Loucy (cell line): Measurements from ENCODE around the gene RAB31.

Experiments
- H2AFZ ChIP-seq: fragments of 200-600 bp; sonication (generic); 2 replicates; pipeline ENCODE4 v1.6.0; 2016; ENCODE audit warnings: antibody characterized with exemption, mild to moderate bottlenecking, low read length, moderate library complexity
- H3F3A ChIP-seq: fragments of 200-600 bp; 2 replicates; pipeline ENCODE4 v1.6.0; 2016; ENCODE audit warnings: antibody characterized with exemption, low read depth, mild to moderate bottlenecking
- H3K27me3 ChIP-seq: fragments of 200-600 bp; sonication (generic); 2 replicates; pipeline ENCODE4 v1.6.1; 2014; ENCODE audit warnings: low read length, mild to moderate bottlenecking; ENCODE audit not compliant: insufficient read depth, poor library complexity, severe bottlenecking
- H3K36me3 ChIP-seq: fragments of 200-600 bp; sonication (generic); 2 replicates; pipeline ENCODE4 v1.6.1; 2016; ENCODE audit warnings: low read length; ENCODE audit not compliant: insufficient read depth
- H3K4me1 ChIP-seq: fragments of 200-600 bp; sonication (generic); 2 replicates; pipeline ENCODE4 v1.5.1; 2014; ENCODE audit warnings: low read length, mild to moderate bottlenecking; ENCODE audit not compliant: insufficient read depth, poor library complexity, severe bottlenecking
- H3K4me2 ChIP-seq: fragments of 200-600 bp; sonication (generic); 2 replicates; pipeline ENCODE4 v1.6.0; 2014; ENCODE audit warnings: antibody characterized with exemption, low read length, low read depth, mild to moderate bottlenecking; ENCODE audit not compliant: poor library complexity, severe bottlenecking
- H3K4me3 ChIP-seq: fragments of 200-600 bp; sonication (generic); 2 replicates; pipeline ENCODE4 v1.5.1; 2014; ENCODE audit warnings: low read length, mild to moderate bottlenecking, mixed read lengths; ENCODE audit not compliant: poor library complexity, severe bottlenecking
- H3K79me2 ChIP-seq: fragments of 200-600 bp; sonication (generic); 2 replicates; pipeline ENCODE4 v1.6.1; 2014; ENCODE audit warnings: low read length; ENCODE audit not compliant: insufficient read depth
- H3K9ac ChIP-seq: fragments of 200-600 bp; sonication (generic); 2 replicates; pipeline ENCODE4 v1.6.0; 2014; ENCODE audit warnings: mild to moderate bottlenecking, low read depth, low read length, moderate library complexity; ENCODE audit not compliant: poor library complexity, severe bottlenecking
- H3K9me2 ChIP-seq: fragments of 200-600 bp; sonication (generic); replicated peaks from 2 replicates; pipeline ENCODE4 v1.6.1; 2016; ENCODE audit warnings: low read depth, low read length, mixed read lengths
- H3K9me3 ChIP-seq: fragments of 200-600 bp; sonication (generic); 2 replicates; pipeline ENCODE4 v1.6.1; 2014; ENCODE audit warnings: mild to moderate bottlenecking, antibody characterized with exemption, low read length, low read depth; ENCODE audit not compliant: insufficient read depth
- H4K20me1 ChIP-seq: fragments of 200-600 bp; sonication (generic); 2 replicates; pipeline ENCODE4 v1.6.0; 2014; ENCODE audit warnings: antibody characterized with exemption, low read length, mild to moderate bottlenecking; ENCODE audit not compliant: insufficient read depth, poor library complexity, severe bottlenecking
- CTCF ChIP-seq: fragments of 200-600 bp; sonication (generic); conservative IDR thresholded peaks from 2 replicates; pipeline ENCODE4 v1.5.1; 2014; ENCODE audit warnings: mild to moderate bottlenecking, antibody characterized with exemption, low read length
- EZH2phosphoT487 ChIP-seq: fragments of 200-600 bp; IDR thresholded peaks from 2 replicates; pipeline ENCODE4 v1.6.1; 2018; ENCODE audit warnings: antibody characterized with exemption, mild to moderate bottlenecking, moderate library complexity, borderline replicate concordance

Gene RAB31

GRCh38 chr18:9808295-9809241 is 100.5 kb downstream of the RAB31 start:
- H2AFZ ChIP-seq: no peak overlapping the region
- TF ChIP-seq CTCF (no peak), EZH2phosphoT487 (no peak)
- no peaks in the 10 kb centered on the region for H3F3A ChIP-seq
- no peak overlapping the region for H3K4me3 ChIP-seq
- no peaks in the 10 kb centered on the region for H3K9me3 ChIP-seq
- no peak overlapping the region for H3K9ac ChIP-seq
- no peaks in the 10 kb centered on the region for H3K79me2 ChIP-seq
- H3K36me3 ChIP-seq: no peaks in the 10 kb centered on the region
- H3K4me1 ChIP-seq: no peaks in the 10 kb centered on the region
- no peaks in the 10 kb centered on the region for H3K27me3 ChIP-seq
- H3K9me2 ChIP-seq: no peaks in the 10 kb centered on the region
- no peak overlapping the region for H3K4me2 ChIP-seq
- no peaks in the 10 kb centered on the region for H4K20me1 ChIP-seq

DNA sequence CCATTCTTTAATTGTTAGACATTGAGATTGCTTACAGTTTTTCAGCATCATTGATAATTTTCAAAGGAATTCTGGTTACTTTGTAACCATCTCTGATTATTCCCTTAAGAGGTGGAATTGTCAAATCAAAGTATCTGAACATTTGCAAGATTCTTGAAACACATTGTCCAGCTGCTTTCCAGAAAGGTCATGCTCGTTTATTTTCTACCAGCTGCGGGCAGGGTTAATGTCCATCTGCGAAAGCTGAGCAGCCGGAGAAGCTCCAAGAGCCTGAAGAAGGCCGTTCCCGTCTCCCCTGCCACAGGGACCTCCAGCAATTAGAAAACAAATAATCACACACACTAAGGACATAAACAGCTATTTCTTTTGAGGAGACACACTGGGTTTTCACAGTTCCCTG is 101.6 kb downstream of the RAB31 start:
- H3K9me2 ChIP-seq: no peaks in the 10 kb centered on the region
- no peaks in the 10 kb centered on the region for H3K36me3 ChIP-seq
- H4K20me1 ChIP-seq: no peaks in the 10 kb centered on the region
- no peaks in the 10 kb centered on the region for H3F3A ChIP-seq
- H3K27me3 ChIP-seq: no peaks in the 10 kb centered on the region
- H2AFZ ChIP-seq: no peak overlapping the region
- no peak overlapping the region for H3K4me3 ChIP-seq
- no peak overlapping the region for H3K4me2 ChIP-seq
- no peaks in the 10 kb centered on the region for H3K79me2 ChIP-seq
- H3K9ac ChIP-seq: no peak overlapping the region
- no peaks in the 10 kb centered on the region for H3K9me3 ChIP-seq
- TF ChIP-seq EZH2phosphoT487 (no peak), CTCF (no peak)
- no peaks in the 10 kb centered on the region for H3K4me1 ChIP-seq

DNA sequence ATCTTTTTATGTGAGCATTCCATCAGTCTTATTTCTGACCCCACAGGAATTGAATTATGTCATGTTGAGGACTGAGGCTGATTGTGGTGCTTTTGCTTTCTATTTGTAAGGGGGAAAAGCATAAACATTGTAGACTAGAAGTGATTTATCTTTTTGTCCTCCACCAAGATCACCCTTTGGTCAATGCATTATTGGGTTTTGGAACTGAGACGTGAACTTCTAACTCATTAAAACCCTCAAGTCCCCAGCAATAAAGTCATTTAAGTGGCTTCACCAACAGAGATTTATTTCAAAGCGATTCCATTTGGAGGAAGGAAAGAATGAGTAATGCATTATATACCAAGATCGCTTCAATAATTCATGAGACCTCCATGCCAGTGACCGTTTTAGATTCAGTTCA is 102.2 kb downstream of the RAB31 start:
- H3F3A ChIP-seq: no peaks in the 10 kb centered on the region

More for the DNA sequence above, 102.2 kb downstream of the RAB31 start:
- Histone ChIP-seq H3K79me2 (no peaks in the 10 kb centered on the region), H3K9me3 (no peaks in the 10 kb centered on the region), H4K20me1 (no peaks in the 10 kb centered on the region), H3K36me3 (no peaks in the 10 kb centered on the region), H3K4me3 (no peak overlapping the region), H2AFZ (no peak overlapping the region), H3K27me3 (no peaks in the 10 kb centered on the region), H3K9ac (no peak overlapping the region), H3K4me2 (no peak overlapping the region), H3K9me2 (no peaks in the 10 kb centered on the region), H3K4me1 (no peaks in the 10 kb centered on the region)
- no peak for TF ChIP-seq CTCF
- no peak for TF ChIP-seq EZH2phosphoT487
